ENCODE results near the gene HAAO.

Gene HAAO

DNA sequence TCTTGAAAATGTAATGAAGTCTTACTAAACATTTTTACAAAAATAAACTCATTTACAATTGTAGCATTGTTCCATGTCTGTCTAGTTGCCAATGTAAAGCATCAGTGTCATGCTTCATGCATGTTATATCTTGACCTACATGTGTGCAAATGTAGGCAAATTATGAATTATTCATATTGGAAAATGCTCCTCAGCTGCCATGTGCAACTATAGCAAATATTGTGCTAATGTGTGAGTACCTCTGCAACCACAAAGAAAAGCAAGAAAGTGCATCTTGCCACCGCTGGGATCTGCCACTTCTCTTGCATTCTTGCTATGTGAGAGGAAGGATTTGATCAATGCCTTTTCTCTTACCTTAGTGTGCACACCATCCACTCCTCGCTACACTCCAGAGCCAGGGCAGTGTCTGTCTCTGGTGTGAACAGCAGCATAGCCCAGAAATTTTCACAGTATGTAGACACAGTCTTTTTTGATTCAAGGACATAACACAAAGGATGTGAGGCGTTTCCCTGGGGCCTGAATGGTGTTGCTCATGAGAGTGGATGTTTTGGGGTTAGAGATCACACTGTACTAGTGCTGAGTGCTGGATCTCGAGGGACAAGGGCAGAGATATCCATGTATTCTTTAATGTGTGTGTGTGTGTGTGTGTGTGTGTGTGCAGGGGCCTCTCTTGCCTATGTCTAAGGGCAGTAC, 47.6 kb upstream of the HAAO start:
- H3K4me2 ChIP-seq (ENCODE audit: low read length): no peak overlapping the region
- H3K79me2 ChIP-seq (ENCODE audit: control insufficient read depth, low read length): no peaks in the 10 kb centered on the region
- H3K4me3 ChIP-seq (ENCODE audit: low read length): no peak overlapping the region
- no peak overlapping the region for H3K27ac ChIP-seq (ENCODE audit: low read depth, low read length)
- H4K20me1 ChIP-seq (ENCODE audit: control insufficient read depth, insufficient read depth, low read depth, low read length): no peaks in the 10 kb centered on the region
- no peaks in the 10 kb centered on the region for H3K36me3 ChIP-seq (ENCODE audit: control insufficient read depth, low read length)
- no peaks in the 10 kb centered on the region for H3K4me1 ChIP-seq (ENCODE audit: control insufficient read depth, low read length)
- H3K9me3 ChIP-seq (ENCODE audit: control insufficient read depth, insufficient read depth, low read length): no peaks in the 10 kb centered on the region
- H3F3A ChIP-seq (ENCODE audit: control insufficient read depth, insufficient read depth): no peaks in the 10 kb centered on the region
- no peaks in the 10 kb centered on the region for H3K9me2 ChIP-seq (replicated peaks; ENCODE audit: control insufficient read depth, low read length)
- H3K27me3 ChIP-seq (ENCODE audit: control insufficient read depth, low read length): peaks cover 5% of the 10 kb centered on the region; the same call in 1 of the 2 replicates
- TF ChIP-seq CTCF (IDR thresholded peaks at IDR 0.05; ENCODE audit: low read depth, low read length, poor library complexity, severe bottlenecking) (no peak), EZH2phosphoT487 (IDR thresholded peaks at IDR 0.05; ENCODE audit: borderline replicate concordance, low read length) (no peak)

DNA sequence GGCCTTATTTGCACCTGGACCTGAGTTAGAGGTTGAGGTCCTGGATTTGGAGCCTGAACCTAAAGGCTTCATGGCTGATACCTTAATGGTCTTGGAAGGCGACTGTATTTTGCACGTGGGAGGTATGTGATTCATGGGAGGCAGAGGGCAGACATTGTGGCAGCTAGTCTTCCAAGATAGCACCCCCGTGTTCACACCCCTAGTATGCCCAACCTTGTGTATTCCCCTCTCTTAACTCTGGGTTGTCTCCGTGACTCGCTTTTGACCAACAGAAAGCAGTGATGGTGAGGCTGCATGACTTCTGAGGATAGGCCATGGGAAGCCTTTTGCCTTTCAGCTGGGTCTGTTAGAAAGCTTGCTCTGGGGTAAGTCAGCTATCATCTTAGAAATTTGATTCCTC, 45.8 kb upstream of the HAAO start:
- H3K79me2 ChIP-seq (ENCODE audit: control insufficient read depth, low read length): no peaks in the 10 kb centered on the region
- no peak overlapping the region for H3K4me3 ChIP-seq (ENCODE audit: low read length)
- no peaks in the 10 kb centered on the region for H3K9me2 ChIP-seq (replicated peaks; ENCODE audit: control insufficient read depth, low read length)
- H4K20me1 ChIP-seq (ENCODE audit: control insufficient read depth, insufficient read depth, low read depth, low read length): no peaks in the 10 kb centered on the region
- no peaks in the 10 kb centered on the region for H3K9me3 ChIP-seq (ENCODE audit: control insufficient read depth, insufficient read depth, low read length)
- no peaks in the 10 kb centered on the region for H3F3A ChIP-seq (ENCODE audit: control insufficient read depth, insufficient read depth)
- H3K27me3 ChIP-seq (ENCODE audit: control insufficient read depth, low read length): peaks cover 5% of the 10 kb centered on the region; the same call in 1 of the 2 replicates
- H3K4me1 ChIP-seq (ENCODE audit: control insufficient read depth, low read length): no peaks in the 10 kb centered on the region
- H3K36me3 ChIP-seq (ENCODE audit: control insufficient read depth, low read length): no peaks in the 10 kb centered on the region
- TF ChIP-seq CTCF (IDR thresholded peaks at IDR 0.05; ENCODE audit: low read depth, low read length, poor library complexity, severe bottlenecking) (no peak), EZH2phosphoT487 (IDR thresholded peaks at IDR 0.05; ENCODE audit: borderline replicate concordance, low read length) (no peak)
- no peak overlapping the region for H3K4me2 ChIP-seq (ENCODE audit: low read length)
- no peak overlapping the region for H3K27ac ChIP-seq (ENCODE audit: low read depth, low read length)

- no peak overlapping the region for H3K4me2 ChIP-seq (ENCODE audit: low read length)
- H3K27me3 ChIP-seq (ENCODE audit: control insufficient read depth, low read length): peaks cover 5% of the 10 kb centered on the region; the same call in 1 of the 2 replicates
- H3K9me2 ChIP-seq (replicated peaks; ENCODE audit: control insufficient read depth, low read length): no peaks in the 10 kb centered on the region
- H3K36me3 ChIP-seq (ENCODE audit: control insufficient read depth, low read length): no peaks in the 10 kb centered on the region
- no peak for TF ChIP-seq CTCF (IDR thresholded peaks at IDR 0.05; ENCODE audit: low read depth, low read length, poor library complexity, severe bottlenecking)
- TF ChIP-seq EZH2phosphoT487 (IDR thresholded peaks at IDR 0.05; ENCODE audit: borderline replicate concordance, low read length): no peak
- no peaks in the 10 kb centered on the region for H3K9me3 ChIP-seq (ENCODE audit: control insufficient read depth, insufficient read depth, low read length)
- H3K27ac ChIP-seq (ENCODE audit: low read depth, low read length): no peak overlapping the region
- no peak overlapping the region for H3K4me3 ChIP-seq (ENCODE audit: low read length)
- no peaks in the 10 kb centered on the region for H4K20me1 ChIP-seq (ENCODE audit: control insufficient read depth, insufficient read depth, low read depth, low read length)
- H3F3A ChIP-seq (ENCODE audit: control insufficient read depth, insufficient read depth): no peaks in the 10 kb centered on the region
- no peaks in the 10 kb centered on the region for H3K4me1 ChIP-seq (ENCODE audit: control insufficient read depth, low read length)
- H3K79me2 ChIP-seq (ENCODE audit: control insufficient read depth, low read length): no peaks in the 10 kb centered on the region
Observed at GRCh38 chr2:42835577-42836371, 43.4 kb upstream of the HAAO start.
